GM20000 (cell line): ENCODE results near the gene TAOK3.

Source experiments
- DNase-seq: peaks from one replicate; pipeline ENCODE4 v3.0.0; 2012; ENCODE audit warnings: low spot score
- TF ChIP-seq, protein P1 (sequence below): IDR thresholded peaks from 2 replicates; pipeline ENCODE4 v1.5.1; 2012; ENCODE audit warnings: mild to moderate bottlenecking, control low read depth; ENCODE audit errors: extremely low read depth, missing control alignments

TAOK3 gene

DNA sequence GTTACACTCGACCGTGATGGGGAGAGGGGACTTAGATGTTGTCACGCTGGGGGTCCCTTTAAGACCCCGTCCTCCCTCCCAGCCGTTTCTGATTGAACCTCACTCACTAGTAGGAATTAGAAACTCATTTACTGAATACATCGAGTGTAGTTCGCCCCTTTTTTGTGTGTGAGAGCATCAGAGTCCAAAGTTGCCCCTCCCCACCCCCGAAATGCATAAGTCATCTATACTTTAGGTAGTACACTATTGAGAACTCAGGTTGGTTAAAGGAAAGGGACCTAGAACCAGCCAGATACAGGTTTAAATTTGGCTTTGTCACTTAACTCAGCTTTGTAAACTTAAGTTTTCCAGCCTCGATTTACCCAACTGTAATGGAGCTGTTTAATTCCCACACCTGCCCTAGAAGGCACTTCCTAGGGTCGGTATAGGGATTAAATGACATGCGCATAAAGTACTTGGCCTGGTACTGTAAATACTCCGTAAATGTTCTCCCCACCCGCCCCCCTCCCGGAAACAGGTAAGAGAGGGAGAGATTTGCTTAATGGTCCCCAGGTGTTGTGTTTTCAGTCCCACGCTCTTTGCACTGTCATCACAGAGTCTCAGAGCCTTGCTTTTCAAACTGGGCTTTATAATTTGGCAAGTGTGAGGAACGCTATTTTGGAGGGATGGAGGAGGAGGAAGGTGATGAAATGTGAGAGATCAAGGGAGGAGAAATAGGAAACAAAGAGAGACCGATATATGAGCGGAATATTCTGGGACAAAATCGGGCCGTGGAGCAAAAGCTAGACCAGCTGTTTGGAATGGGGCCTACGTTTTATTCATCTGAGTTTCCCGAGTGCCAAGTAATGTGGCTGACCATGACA is 4.5 kb upstream of the TAOK3 start:
- TF ChIP-seq, protein P1, sequence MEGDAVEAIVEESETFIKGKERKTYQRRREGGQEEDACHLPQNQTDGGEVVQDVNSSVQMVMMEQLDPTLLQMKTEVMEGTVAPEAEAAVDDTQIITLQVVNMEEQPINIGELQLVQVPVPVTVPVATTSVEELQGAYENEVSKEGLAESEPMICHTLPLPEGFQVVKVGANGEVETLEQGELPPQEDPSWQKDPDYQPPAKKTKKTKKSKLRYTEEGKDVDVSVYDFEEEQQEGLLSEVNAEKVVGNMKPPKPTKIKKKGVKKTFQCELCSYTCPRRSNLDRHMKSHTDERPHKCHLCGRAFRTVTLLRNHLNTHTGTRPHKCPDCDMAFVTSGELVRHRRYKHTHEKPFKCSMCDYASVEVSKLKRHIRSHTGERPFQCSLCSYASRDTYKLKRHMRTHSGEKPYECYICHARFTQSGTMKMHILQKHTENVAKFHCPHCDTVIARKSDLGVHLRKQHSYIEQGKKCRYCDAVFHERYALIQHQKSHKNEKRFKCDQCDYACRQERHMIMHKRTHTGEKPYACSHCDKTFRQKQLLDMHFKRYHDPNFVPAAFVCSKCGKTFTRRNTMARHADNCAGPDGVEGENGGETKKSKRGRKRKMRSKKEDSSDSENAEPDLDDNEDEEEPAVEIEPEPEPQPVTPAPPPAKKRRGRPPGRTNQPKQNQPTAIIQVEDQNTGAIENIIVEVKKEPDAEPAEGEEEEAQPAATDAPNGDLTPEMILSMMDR = no peak
- DNase-seq = peak; percentile 37

DNA sequence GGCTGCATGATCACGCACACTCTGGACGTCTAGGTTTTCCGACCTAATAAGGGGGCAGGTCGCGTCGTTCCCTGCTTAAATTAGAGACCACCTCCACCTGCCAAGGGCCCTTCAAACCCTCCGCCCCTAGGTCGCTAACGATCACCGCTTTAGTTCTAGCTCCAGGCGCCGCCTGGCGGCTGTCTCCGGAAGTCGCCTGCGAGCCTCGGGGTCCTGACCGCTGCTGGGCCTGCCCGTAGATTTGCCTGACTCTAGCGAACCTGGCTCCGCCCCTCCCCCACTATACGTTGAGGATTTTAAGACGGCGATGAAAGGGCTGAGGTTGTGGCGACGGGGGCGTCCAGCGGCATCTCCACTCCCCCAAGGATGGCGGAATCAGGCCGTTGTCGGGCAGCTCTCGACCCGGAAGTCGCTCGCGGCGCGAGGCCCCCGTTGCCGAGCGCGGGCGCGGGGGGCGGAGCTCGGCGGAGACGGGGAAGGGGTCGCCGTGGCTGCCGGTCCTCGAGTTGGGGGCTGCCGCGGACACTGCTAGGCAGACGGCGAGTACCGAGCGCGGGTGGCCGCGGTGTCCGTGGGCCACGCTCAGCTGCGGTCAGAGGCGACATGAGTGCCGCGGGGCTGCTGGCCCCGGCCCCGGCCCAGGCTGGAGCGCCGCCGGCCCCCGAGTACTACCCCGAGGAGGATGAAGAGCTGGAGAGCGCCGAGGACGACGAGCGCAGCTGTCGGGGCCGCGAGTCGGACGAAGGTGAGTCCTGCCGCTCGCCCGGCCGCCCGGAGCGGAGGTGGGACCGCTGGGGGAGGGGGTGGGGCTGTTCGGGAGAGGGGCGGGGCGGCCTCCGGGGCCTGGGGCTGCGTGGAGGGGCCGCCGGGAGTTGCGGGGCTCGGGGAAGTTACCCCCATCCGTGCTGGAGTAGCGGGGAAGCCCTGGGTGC is 3.6 kb upstream of the TAOK3 start, which contains the start of gene SUDS3:
TSS of gene SUDS3 (plus strand) at position 467 of the 932 bp plus-strand sequence. CDS start at position 604, 137 bp downstream.
- TF ChIP-seq, protein P1 = peak; percentile 96
- DNase-seq = peak; percentile 89

DNA sequence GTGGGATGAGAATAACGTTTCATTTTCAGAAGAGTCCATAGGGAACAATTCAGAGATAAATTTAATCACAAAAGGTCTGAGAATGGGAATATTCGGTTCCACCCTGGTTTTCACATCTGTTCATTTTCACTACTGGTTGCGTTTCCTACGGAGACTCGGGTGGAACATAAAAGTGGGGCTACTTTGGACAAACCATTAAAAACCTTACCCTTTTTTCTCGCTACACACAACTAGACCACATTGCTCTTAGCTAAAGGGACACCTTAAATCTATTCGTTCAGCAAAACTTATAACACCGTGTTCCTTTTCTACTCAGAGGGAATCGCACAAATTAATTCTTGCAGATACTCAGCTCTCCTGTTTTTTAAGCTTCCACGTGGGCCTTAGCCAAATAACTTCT is 2.6 kb upstream of the TAOK3 start:
- TF ChIP-seq, protein P1 = no peak
- DNase-seq = no peak

DNA sequence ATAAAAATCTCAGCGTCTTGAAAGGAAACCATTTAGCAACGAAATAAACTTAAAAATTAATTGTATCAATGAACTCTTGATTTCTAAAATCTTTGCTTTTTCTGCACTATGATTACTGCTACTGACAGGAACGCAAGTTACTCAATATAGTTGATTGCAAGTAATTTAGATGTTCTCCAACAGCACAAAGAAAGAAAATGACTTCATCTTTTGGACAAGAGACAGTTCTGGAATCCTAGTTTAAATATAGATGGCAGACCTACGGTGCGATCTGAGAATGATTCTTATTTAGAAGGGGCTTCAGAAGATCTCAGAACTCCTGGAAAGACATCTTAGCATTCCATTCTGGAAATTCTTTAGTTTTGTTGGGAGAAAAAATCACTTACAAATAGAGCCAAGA is 2.2 kb upstream of the TAOK3 start:
- TF ChIP-seq, protein P1 = no peak
- no peak for DNase-seq

DNA sequence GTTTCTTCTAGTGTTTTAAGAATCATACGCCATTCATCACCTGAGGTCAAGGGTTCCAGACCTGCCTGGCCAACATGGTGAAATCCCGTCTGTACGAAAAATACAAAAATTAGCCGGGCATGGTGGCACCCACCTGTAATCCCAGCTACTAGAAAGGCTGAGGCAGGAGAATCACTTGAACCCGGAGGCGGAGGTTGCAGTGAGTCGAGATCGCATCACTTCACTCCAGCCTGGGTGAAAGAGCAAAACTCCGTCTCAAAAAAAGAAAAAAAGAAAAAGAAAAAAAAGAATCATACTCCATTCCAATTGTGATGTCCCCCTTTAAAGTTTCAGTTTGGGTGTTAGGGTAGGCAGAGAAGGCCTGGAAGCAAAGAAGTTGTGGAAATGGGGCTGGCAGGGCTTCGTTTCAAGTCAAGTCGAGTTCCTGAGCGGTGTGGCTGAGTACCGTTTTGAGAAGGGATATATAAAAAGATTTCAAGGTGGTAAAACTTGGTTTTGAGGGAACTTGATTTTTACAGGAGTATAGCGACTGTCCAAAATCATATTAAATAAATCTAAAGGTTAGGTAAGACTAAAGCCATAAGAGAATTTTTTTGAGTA is 1.5 kb upstream of the TAOK3 start:
- TF ChIP-seq, protein P1 = no peak
- DNase-seq = no peak

DNA sequence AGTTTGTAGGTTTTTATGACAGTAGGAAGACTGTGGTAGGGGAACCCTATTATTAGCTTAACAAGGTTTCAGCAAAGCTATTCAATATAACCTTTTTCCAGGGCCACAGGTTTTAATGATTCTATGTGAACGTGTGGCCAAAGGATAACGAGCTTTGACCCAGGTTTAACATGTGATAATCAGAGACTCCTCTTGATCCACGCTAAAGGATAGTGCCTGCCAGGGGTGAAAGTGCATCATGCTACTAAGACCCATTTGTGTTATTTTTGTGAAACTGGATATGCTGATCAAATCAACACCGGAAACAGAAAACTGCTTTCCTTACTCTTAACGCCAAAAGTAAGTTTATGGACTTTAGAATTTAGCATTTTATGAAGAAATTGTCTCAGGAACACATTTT is 909 bp upstream of the TAOK3 start:
- TF ChIP-seq, protein P1 = no peak
- DNase-seq = no peak
